Left ventricle myocardium inferior (tissue), 1 donor: ENCODE measurements around the gene NOP58. TPM values are rescaled to one million over a fixed set of nuclear protein-coding genes. Genes with fewer than 3 reads are reported as not detected.
A peak's percentile ranks its signal among the peaks of the same experiment; 100 is the strongest.

Experiments
- DNase-seq: peaks from one replicate; pipeline ENCODE4 v3.0.0-alpha.2; 2020
- H3K27ac ChIP-seq: fragments of 200-600 bp; replicated peaks from 2 replicates; pipeline ENCODE4 v1.8.0; 2021
- H3K27me3 ChIP-seq: fragments of 200-600 bp; 2 replicates; pipeline ENCODE4 v1.8.0; 2021; ENCODE audit warnings: low read depth
- H3K36me3 ChIP-seq: fragments of 200-600 bp; 2 replicates; pipeline ENCODE4 v1.8.0; 2021
- H3K4me1 ChIP-seq: fragments of 200-600 bp; 2 replicates; pipeline ENCODE4 v1.8.0; 2021
- H3K4me3 ChIP-seq: fragments of 200-600 bp; 2 replicates; pipeline ENCODE4 v1.8.0; 2021; ENCODE audit warnings: mild to moderate bottlenecking, moderate library complexity
- H3K9me3 ChIP-seq: fragments of 200-600 bp; replicated peaks from 2 replicates; pipeline ENCODE4 v1.8.0; 2021
- CTCF ChIP-seq: fragments of 200-600 bp; IDR thresholded peaks from 2 replicates; pipeline ENCODE4 v1.8.0; 2021; ENCODE audit warnings: antibody characterized with exemption, mild to moderate bottlenecking, borderline replicate concordance
- intact Hi-C: fragments of 100-400 bp; cut with micrococcal nuclease; formaldehyde crosslinking; loops from one replicate; pipeline ENCODE4 v1.11.0; 2022
- total RNA-seq: library from RNA; stranded (reverse); fragmentation: NEBNext Ultra II Directional; extraction: Animal tissue kit (Norgen Biotek cat#: 25700); gene quantifications from one replicate; pipeline ENCODE4 v1.2.1, GENCODE V29; 2021
- donor health status: DM: no; HTN: yes; CAD: no; lungs with severe emphysema.

NOP58 gene
- total RNA-seq, 1 donor from 2014 or later, result 21.4 TPM

GRCh38 chr2:202327858-202328257 is 62.3 kb downstream of the NOP58 start:
- no peak overlapping the region for H3K4me3 ChIP-seq
- peaks cover 7% of the 10 kb centered on the region for H3K36me3 ChIP-seq
- H3K4me1 ChIP-seq, result peaks cover 13% of the 10 kb centered on the region
- TF ChIP-seq CTCF, result no peak
- no peaks in the 10 kb centered on the region for H3K27me3 ChIP-seq
- H3K27ac ChIP-seq, result peak overlapping the region; percentile 61
- intact Hi-C loops, result no loop called here
- DNase-seq, result no peak
- H3K9me3 ChIP-seq, result no peaks in the 10 kb centered on the region

GRCh38 chr2:202335791-202336467 is 70.4 kb downstream of the NOP58 start:
- H3K4me1 ChIP-seq, result peaks cover 17% of the 10 kb centered on the region
- no peak overlapping the region for H3K4me3 ChIP-seq
- H3K9me3 ChIP-seq, result no peaks in the 10 kb centered on the region
- no peaks in the 10 kb centered on the region for H3K27me3 ChIP-seq
- TF ChIP-seq CTCF, result no peak
- intact Hi-C loops, result no loop called here
- DNase-seq, result no peak
- no peak overlapping the region for H3K27ac ChIP-seq
- H3K36me3 ChIP-seq, result no peaks in the 10 kb centered on the region

- H3K9me3 ChIP-seq, result no peaks in the 10 kb centered on the region
- intact Hi-C loops, result no loop called here
- H3K27me3 ChIP-seq, result no peaks in the 10 kb centered on the region
- DNase-seq, result no peak
- H3K36me3 ChIP-seq, result no peaks in the 10 kb centered on the region
- H3K27ac ChIP-seq, result no peak overlapping the region
- H3K4me1 ChIP-seq, result peaks cover 17% of the 10 kb centered on the region
- no peak for TF ChIP-seq CTCF
- no peak overlapping the region for H3K4me3 ChIP-seq
Observed at GRCh38 chr2:202337151-202337550, 71.6 kb downstream of the NOP58 start.

DNA sequence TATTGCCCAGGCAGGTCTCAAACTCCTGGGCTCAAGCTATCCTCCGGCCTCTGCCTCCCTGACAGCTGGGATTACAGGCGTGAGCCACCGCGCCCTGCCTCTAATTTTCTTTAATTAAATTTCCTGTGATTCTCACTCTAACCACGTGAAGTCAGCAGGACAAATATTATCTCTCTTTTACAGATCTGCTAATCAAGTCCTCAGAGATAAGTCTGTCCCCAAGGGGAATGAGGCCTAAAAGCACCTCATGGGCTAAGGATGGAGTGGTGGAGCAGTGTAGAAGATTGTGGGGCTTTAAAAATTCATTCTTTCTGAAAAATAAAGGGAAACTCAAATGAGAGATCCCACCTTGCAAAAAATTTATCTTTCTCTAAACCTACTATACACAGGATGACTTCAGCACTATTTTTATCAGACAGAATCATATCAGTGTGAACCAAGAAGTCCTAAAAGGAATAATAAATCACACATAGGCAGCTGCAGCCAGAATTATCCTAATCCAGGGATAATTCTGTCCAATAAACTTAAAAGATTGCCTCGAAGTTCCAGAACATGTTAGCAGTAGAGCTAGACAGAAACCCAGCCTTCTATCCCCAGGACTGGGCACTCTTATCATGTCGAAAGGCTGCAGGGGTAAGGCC is 72.3 kb downstream of the NOP58 start:
- Histone ChIP-seq H3K4me3 (no peak overlapping the region), H3K4me1 (peaks cover 17% of the 10 kb centered on the region), H3K27ac (no peak overlapping the region), H3K27me3 (no peaks in the 10 kb centered on the region), H3K36me3 (no peaks in the 10 kb centered on the region), H3K9me3 (no peaks in the 10 kb centered on the region)
- intact Hi-C loops, result no loop called here
- no peak for DNase-seq
- TF ChIP-seq CTCF, result no peak

DNA sequence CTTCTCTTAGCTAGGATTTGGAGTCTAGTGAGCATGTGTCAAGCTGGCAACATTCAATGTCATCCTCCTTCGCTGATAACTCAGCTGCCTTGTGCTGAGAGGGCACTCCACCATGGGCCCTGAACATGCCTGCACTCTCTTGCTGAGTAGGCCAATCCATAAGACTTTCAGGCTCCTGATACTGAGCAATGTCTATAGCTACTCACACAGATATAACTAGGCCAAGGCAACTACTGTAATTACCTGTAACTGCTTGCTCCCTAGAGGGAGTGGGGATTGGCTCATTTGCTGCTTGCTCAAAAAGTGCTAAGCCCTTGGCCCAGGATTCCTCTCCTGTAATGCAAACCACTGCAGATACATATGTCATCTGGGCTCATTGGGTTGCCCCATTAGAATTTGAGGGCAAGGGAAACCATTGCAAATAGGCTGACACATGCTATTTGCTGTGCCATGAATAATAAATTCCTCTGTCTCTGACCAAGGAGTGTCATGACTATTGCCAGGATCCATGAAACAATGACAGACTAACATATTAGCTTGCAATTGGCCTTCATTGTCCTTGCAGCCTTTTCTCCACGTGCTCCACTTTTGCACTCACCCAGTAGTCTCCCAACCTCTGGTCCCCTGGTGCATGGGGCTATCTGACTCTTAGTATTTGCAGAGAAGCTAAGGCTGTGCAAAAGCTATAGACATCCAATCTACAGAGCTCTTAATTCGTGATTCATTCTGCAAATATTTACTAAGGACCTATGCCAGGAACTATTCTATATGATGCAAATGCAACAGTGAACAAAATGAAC is 73.7 kb downstream of the NOP58 start:
- H3K36me3 ChIP-seq, result no peaks in the 10 kb centered on the region
- intact Hi-C loops, result no loop called here
- no peaks in the 10 kb centered on the region for H3K27me3 ChIP-seq
- H3K4me3 ChIP-seq, result no peak overlapping the region
- no peak for TF ChIP-seq CTCF
- H3K4me1 ChIP-seq, result peaks cover 17% of the 10 kb centered on the region
- H3K9me3 ChIP-seq, result no peaks in the 10 kb centered on the region
- H3K27ac ChIP-seq, result no peak overlapping the region
- DNase-seq, result no peak
